Activated CD4-positive, alpha-beta T cell treated with anti-CD3 and anti-CD28 coated beads for 24 hours (primary cell): ENCODE results near the gene PRDM15.

Experiments
- DNase-seq, 2 donors: peaks; one replicate each; pipeline ENCODE4 v3.0.0-alpha.2; 2020; ENCODE audit warnings: low read depth in 2 of 2

Gene PRDM15

GRCh38 chr21:41825216-41825615 is 53.9 kb downstream of the PRDM15 start:
- no peak for DNase-seq

DNA sequence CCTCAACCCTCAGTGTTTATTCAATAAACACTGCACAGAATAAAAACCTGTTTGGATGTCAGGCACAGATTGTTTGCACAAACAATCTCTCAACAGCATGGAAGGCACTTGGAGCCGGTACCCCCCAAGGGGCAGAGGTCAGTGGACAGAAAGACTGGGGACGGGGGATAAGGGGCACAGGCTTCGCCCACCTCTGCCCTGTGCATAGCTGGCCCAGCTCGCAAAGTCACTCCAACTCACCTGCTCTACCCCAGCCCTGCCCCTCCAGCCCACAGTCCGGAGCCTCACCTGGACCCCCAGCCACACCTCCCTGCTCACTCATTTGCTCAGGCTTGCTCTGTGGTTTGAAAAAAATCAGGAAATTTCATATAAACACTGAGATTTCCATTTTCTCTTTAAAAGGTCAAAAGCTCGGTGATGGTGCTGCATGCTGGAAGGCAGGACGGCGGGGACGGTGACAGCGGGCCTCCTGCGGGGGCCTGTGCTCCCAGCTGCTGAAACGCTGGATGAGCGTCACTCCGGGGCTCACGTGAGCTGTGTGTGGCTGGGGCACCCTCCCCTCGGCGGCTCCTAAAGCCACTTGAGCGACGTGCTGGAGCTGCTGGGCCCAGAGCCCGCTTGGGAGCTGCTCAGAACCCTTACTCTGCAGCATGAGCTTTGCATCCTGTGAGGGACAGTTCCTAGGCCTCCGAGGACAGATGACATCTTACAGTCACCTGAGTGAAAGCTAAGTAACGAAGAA is 54.5 kb downstream of the PRDM15 start:
- no peak for DNase-seq

DNA sequence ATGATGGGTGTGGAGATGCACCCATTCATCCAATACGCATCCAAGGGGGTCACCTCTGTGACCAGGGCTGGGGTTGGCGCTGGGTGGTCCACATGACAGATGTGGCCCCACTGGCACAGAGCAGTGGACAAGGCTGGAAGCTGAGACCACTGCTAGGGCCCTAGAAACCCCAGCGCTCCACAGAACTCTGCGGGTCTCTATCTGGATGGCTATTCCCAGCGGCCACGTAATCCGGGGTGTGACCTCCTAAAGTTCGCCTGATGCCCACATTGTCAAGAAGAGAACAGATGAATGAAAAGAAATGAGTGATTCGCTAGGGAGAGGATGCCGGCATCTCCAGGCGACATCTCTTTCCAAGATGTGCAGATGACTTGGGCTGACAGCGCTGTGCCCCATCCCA is 55.2 kb downstream of the PRDM15 start:
- no peak for DNase-seq

- no peak for DNase-seq
Observed at GRCh38 chr21:41823166-41823565, 56.0 kb downstream of the PRDM15 start.

- no peak for DNase-seq
Observed at GRCh38 chr21:41821756-41822431, 57.2 kb downstream of the PRDM15 start.

GRCh38 chr21:41821081-41821755 is 57.9 kb downstream of the PRDM15 start:
- DNase-seq, result no peak

GRCh38 chr21:41820384-41821080 is 58.6 kb downstream of the PRDM15 start:
- DNase-seq, result no peak

DNA sequence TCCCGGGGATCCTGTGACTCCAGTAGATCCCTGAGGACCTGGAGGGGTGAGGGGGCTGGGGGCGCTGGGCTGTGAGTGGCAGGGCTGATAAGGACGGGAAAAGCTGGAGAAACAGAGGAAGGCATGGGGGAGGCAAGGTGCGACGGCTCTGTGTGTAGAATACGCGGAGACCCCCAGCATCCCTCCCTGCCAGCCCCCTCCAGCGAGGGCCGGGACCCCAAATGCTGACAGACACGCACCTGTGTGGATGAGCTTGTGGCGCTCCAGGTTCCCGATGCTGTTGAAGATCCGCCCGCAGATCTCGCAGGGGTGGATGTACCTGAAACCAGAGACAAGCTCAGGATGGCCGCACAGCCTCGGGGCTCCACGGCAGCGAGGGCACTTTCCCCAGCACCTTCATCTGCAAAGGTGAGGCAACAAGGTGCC is 59.3 kb downstream of the PRDM15 start:
- DNase-seq, result no peak

GRCh38 chr21:41819236-41819855 is 59.8 kb downstream of the PRDM15 start:
- DNase-seq, result no peak

DNA sequence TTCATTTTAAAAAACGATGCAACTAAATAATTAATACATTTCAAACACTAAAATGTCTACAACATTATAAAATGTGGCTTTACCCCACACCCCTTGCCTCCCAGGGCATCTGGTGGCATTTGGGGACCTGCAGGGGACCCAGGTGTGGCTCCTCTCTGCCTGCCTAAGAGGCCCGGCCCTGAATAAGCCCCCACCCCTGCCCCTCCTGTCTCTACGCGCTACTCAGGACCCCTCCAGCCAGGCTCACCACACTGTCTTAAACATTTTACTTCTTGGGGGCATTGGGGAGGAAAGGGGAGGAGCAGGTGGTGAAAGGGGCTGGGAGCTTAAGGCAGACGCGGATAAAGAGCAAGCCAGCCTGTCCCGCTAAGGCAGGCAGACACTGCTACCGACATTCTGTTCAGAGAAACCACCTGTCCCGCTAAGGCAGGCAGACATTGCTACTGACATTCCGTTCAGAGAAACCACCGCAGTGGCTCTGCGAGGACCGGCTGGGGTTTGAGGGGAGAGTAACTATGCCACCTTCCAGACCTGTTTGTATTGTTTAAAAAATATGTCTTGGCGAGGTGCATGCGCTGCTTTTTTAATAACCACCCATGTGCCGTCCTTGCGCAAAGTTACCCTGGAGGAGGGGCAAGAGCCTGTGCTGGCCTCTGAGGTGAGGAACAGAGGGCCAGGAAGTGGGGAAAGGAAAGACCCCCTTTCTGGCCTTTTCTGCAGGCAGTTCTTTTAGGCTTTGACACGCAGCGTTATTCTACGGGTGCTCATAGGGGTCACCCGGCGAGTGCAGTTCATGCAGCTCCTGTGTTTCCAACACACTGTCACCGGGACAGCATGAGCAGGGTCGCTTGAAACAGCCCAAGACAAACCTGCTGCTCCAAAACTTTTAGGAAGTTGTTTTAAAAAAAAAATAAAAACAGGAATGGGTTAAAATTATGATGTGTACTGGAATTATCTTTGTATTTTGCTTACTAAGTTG is 61.0 kb downstream of the PRDM15 start:
- DNase-seq, result no peak

DNA sequence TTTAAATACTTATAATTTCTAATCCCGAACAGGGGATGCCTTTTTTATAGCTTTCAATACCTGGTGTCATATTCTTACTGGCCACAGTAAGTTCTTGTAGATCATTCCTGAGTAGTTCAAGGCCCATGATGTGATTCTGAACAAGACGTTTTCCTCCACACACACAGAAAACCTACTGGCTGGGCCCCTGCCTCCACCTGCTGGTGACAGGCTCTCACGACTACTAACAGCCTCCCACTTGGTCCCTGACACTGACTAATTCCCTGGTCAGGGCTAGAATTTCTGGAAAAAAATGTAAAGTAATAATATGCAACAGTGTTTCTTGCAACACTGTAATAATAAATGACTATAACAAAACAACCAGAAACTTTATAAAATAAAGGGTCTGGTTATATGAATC is 61.9 kb downstream of the PRDM15 start:
- peak; percentile 8 to 18 for DNase-seq

DNA sequence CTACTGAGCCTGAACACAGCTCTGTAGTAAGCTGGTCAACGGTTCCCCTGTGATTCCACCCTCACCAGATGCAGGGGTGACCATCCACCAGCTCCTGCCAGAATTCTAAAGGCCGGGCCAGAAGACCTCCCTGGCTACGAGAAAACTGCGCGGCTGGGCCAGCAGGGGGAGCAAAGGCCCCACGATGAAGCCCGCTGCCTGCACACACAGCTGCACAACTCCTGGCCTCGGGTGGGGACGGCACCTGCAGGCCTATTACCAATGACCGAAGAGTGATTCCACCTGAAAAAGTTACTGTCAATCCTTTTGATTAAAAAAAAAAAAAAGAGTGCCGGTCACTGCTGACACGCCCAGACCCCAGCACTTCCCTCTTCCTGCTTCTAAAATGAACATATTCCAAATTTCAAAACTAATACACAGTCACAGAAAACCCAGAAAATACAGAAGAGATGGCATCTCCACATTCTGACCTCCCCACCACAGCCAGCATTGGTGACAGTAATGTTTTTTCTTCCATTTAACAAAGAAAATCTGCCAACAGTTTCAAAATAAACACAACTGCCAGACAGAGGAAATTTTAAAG is 62.5 kb downstream of the PRDM15 start:
- peak; percentile 33 to 38 for DNase-seq

DNA sequence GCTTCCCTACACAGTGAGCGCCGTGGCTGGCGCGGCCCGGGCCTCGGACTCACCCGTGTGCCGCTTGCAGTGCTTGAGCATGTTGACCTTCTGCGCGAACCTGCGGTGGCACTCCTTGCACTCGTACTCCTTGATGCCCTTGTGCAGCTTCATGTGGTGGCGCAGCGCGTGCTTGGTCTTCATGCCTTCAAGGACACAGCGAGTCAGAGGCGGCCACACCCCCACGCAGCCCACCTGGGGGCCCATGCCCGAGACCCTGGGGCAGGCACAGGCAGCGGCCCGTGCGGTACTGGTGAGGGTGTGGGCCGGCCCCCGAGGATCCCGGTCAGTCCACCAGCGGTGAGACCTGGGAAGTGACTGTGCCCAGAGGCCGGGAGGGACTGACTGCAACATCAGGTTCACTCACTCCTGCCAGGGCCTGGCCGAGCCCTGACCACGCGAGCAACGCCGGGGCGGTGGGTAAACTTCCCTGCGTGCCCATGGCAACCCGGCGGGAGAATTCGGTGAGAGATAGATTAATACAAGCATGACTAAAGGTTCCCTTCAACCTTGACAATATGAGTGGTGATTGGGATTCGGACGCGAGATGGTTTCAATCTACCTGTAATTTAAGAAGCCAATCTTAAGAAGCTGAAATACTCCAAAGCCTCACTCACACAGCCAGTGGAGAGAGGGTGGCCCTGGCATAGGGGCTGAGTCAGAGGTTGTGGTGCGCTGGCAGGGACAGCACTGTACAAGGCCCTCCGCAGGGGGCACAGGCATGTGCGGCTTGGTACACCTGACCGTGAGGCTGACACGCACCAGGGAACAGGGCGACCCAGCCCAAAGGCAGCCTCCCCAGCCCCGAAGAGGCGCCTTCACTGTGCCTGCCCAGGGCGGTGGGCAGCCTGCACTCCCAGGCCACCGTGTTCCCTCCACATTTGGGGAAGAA is 63.2 kb downstream of the PRDM15 start:
- DNase-seq, result no peak

DNA sequence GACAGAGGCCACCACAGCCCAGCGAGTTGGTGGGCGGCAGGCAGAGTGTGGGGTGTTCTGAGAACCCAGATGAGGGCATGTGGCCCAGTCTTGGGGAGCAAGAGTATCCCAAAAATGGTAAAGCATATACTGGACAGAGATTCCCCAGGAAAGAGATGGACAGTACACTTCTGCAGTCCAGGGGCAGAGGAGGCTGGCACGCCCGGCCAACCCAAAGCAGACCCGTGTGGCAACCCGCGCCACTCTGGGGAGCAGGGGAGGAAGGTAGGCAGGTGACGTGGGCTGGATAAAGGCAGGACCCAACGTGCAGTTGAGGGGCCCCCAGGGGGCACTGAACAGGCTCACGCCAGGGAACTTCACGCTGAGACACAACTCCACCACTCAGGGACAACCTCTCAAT is 65.9 kb downstream of the PRDM15 start:
- DNase-seq, result no peak

- no peak for DNase-seq
Observed at GRCh38 chr21:41812679-41813078, 66.5 kb downstream of the PRDM15 start.

DNA sequence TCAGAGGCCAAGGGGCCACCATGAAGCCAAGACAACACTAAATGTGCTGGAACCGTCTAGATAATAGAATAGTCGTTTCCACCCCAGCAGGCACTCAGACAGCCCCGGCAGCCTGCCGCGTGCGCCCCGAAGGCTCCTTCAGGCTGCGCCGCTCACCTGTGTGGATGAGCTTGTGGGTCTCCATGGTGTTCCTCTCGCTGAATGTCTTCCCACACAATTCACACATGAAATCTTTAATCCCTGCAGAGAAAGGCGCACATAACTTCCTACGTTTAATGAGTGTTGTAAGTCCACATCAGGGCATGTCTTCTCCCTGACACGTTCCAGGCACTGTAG is 68.6 kb downstream of the PRDM15 start:
- DNase-seq, result no peak

DNA sequence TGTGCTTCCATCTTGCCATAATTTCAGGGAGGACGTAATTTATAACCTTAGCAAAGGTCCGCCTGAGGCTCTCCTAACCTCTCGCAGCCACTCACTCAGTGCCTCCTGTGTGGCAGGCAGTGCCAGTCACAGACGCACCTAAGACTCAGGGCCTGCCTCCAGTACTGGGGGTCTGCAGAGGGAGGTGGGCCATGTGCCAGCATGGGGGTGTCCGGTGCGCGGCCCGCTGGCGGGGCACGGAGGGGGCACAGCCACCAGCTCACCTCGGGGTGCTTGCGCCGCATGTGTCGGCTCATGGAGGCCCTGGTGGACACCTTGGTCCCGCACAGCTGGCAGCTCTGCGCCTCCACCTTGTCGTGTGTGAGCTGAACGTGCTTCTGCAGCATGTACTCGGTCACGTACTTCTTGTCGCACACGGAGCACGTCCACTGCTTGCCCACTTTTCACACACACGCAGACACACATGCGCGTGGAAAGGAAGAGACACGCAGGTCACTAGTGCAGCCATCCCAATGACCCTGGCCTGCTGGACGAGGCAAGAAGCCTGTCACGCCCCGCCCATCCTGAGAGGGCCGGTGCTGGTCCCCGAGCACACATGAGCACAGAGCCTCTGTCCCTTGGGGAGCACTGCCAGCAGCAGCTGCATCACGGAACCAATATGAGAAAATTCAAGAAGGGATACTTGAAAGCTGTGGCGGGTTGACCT is 69.1 kb downstream of the PRDM15 start:
- DNase-seq, result no peak

- no peak for DNase-seq
Observed at GRCh38 chr21:41808846-41809245, 70.3 kb downstream of the PRDM15 start.

- no peak for DNase-seq
Observed at GRCh38 chr21:41808094-41808493, 71.0 kb downstream of the PRDM15 start.
